ENCODE results near the gene EPC1.

- TF ChIP-seq POLR2AphosphoS5 (IDR thresholded peaks at IDR 0.05; ENCODE audit: borderline replicate concordance, low read depth, low read length) = no peak
- TF ChIP-seq EZH2 (IDR thresholded peaks at IDR 0.05) = no peak
- no peak for TF ChIP-seq FOXP2 (optimal IDR thresholded peaks at IDR 0.05; ENCODE audit: control extremely low read depth, extremely low read length, insufficient read depth)
Measured at GRCh38 chr10:32234471-32234870, 112.5 kb downstream of the EPC1 start.
